NCI-H2029 treated with DMSO at 0.1 percent for 48 hours (cell line): ENCODE measurements around the gene PIM3.

Source experiments
- DNase-seq: peaks from one replicate; lab custom pipeline; 2025; lab: John Stamatoyannopoulos, UW

The PIM3 gene

DNA sequence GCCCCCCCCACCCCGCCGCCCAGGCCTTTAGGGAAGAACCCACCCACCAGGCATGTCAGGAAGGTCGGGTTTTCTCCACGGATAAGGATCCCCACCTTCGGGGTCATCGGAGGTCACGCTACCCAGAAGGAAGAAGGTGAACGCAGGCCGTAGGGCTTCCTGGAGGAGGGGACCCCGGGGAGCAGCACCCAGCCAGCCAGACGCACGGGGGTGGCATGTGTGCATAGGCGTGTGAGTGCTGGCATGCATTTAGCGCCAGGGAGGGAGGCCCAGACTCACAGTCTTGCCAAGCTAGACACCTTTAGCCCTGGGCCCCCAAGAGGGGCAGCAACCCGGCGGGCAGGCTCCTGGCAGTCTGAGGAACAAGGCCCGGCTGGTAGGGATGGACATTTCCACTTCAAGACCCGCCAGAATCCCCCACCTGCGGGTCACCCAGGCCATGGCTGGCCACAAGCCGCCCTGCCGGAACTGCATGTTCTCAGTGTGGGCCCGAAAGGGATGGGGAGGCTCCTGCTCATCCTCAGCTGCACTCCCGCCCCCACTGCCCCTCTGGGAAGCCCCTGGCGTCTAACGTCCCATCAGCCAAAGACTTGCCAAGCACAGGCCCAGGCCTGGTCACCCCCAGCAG, 16.7 kb upstream of the PIM3 start:
- DNase-seq, result no peak

DNA sequence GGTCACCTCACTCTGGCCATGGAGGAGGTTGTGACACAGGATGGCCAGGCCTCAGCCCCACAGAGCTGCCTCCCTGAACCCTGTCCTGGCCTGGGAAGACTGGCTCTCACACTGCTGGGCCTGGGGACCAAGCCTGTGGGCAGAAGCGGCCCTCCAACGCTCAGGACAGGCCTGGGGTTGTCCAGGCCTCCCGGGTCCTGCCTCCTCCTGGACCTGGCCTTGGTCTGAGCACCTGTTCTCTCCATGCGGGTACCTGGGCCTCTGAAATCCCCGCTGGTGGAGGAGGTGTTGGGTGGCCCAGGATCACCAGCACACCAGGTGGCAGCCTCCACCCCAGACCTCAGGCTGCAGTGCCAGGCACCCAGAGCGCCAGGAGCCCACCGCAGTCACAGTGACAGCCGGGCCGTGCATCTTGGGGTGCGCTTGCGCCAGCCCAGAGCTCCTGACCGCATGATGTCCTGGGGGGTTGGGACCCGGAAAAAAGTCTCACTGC, 16.1 kb upstream of the PIM3 start:
- DNase-seq, result no peak

DNA sequence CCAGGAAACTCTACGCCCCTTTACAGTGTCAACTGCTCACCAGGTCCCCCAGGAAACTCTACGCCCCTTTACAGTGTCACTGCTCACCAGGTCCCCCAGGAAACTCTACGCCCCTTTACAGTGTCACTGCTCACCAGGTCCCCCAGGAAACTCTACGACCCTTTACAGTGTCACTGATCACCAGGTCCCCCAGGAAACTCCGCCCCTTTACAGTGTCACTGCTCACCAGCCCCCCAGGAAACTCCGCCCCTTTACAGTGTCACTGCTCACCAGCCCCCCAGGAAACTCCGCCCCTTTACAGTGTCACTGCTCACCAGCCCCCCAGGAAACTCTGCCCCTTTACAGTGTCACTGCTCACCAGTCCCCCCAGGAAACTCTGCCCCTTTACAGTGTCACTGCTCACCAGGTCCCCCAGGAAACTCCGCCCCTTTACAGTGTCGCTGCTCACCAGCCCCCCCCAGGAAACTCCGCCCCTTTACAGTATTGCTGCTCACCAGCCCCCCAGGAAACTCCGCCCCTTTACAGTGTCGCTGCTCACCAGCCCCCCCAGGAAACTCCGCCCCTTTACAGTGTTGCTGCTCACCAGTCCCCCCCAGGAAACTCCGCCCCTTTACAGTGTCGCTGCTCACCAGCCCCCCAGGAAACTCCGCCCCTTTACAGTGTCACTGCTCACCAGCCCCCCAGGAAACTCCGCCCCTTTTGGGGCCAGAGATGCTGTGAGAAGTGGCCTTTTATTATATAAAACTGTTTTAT, 15.4 kb upstream of the PIM3 start:
- peak; percentile 29 for DNase-seq

DNA sequence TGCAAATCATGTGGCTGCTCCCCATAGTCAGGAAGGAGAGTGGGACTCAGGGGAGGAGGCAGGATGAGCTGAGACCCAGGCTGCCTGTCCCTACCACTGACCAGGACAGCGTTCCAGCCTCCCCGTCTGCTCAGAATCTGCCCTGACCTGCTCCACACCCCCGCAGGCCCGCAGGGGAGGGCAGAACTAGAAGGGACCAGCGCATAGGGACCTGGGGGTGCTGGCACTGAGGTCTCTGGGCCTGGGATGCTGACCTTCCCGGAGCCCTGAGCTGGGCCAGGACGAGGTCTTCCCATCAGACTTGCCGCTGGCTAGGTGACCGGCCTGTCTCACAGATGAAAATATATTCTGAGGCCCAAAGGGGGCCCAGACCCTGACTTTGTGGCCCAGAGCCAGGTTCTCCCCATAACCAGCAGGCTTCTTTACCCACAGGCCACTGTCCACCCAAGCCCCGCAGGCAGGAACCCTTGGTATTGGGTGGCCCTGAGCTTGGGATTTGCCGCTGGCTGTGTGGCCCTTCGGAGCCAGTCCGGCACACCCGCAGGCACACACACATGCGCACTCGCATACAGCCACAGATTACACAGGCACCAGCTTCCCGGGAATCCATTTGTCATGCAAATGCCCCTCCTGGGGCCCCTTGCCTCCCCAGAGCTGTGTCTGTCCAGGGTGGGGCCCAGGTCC, 13.8 kb upstream of the PIM3 start:
- no peak for DNase-seq

DNA sequence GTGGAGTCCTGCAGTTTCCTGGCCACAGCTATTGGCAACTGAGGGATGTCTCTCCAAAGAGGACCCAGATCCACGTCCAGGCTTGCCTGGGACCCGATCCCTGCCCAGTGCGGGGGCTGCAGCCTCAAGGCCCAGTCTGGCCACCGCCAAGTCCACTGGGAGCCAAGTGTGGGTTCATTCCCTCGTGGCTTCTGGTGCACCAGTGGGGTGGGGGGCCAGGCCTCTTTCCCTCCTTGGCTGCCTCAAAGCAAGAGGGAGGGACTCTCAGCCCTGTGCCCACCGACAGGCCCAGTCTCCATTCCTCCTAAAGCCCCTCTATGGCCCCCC, 13.3 kb upstream of the PIM3 start:
- no peak for DNase-seq

DNA sequence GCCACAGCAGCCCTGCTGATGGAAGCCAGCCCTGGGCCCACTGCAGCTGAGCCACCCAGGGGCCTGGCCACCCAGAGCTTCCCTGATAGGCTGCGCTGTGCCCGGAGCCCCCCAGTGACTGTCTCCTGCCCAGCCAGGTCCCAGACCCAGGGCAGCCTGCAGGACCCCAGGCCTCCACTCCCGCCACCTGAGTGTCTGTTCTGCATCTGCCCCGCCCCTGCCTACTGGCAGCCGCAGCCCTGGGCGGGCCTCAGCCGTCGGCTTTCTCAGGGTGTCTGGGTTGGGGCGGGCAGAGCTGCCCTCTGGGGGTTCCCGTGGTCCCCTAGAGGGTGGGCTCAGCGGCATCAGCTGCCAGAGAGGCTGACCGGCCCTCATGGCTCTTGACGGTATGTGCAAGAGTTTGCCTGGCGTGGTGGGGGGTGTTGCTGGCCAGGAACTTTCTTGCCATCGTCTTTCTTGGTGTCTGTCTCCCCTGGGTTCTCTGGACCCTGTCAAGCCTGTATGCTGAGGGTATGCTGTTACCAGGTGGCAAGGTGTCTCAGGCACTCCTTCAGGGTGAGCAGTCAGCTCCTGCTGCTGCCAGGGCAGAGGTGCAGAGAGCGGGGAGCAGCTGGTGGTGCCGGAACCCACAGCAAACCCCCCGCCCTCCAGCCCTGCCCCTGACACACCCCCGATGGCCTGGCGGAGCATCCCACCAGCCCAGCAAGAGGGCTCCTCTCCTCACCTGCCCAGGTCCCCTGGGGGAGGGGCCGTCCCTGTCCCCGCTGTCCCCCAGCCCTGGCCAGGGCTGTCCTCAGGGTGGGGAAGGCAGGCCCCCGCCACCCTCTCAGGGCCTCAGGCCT, 12.2 kb upstream of the PIM3 start:
- DNase-seq, result no peak

DNA sequence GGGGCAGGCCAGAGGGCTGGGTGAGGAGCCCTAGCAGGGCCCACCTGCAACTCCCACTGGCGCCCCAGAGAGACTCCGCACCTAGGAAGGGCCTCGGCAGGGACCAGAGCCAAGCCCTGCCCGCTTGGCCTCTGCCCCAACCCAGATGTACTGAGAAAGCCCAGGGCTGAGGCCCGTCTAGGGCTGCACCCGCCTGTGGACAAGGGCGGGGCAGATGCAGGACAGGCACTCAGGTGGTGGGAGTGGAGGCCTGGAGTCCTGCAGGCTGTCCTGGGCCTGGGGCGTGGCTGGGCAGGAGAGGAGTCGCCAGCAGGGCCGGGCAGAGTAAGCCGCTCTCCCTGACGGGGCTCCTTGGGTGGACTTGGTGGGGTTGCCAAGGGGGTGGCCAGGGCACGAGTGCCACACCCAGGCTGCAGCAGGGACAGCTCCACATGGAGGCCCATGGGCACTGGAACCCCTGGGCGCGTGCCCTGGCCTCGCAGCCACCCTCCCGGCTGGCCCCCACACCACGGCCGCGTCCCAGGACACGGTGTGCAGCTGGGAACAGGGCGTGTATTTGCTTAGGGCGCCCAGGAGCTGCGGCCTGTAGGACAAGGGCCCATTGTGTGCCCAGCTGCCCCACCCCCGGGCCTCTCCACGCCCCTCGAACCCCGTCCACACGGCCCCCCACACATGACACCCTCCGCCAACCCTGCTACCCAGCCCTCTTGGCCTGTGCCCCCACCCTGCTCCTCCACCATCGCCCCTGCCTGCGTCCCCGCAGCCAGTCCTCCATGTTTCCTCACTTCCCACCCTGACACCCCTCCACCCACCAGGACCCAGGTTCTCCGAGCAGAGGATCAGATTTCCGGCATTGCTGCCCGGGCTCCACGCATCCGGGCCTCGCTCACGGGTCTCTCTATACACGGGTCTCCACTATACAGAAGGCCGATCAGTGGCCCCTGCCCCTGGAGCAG, 11.3 kb upstream of the PIM3 start:
- no peak for DNase-seq

DNA sequence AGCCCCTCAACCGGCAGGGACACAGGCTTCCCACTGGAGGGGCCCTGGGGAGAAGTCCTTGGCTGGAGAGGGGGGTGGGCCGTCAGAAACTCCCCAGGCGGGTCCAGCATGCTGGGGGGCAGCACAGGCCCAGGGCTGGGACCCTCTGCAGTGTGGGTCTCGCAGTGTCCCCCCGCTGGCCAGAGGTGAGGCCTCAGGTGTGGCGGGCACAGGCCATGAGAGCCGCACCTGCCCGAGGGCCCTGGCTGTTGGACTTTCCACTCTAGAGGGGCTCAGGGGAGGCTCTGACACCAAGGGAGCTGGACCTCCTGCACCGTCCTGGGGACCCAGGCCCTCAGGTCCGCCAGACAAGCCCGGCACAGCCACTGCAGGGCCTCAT, 10.7 kb upstream of the PIM3 start:
- DNase-seq, result no peak

DNA sequence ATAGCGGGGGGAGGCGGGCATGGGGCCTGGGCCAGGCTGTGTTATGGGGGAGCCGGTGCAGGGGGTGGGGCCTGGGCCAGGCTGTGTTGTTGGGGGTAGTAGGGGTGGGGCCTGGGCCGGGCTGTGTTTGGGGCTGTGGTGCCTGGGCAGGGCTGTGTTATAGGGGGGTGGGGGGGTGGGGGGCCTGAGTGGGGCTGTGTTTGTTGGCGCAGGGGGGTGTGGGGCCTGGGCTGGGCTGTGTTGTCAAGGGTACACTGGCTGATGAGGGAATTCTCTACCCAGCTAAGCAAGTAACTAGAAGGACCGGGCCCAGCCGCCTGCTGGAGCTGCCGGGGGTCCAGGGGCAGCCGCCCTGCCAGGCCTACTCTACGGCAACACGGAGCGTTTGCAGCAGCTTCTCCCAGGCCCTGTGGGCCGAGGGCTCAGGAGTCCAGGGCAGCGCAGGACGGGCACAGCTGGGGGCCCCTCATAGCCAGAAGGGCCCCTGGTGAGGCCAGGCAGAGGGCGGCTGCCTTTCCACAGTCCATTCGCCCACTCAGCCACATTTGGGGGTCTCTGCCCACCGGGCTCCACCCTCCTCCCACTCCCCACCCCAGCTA, 10.1 kb upstream of the PIM3 start:
- no peak for DNase-seq

DNA sequence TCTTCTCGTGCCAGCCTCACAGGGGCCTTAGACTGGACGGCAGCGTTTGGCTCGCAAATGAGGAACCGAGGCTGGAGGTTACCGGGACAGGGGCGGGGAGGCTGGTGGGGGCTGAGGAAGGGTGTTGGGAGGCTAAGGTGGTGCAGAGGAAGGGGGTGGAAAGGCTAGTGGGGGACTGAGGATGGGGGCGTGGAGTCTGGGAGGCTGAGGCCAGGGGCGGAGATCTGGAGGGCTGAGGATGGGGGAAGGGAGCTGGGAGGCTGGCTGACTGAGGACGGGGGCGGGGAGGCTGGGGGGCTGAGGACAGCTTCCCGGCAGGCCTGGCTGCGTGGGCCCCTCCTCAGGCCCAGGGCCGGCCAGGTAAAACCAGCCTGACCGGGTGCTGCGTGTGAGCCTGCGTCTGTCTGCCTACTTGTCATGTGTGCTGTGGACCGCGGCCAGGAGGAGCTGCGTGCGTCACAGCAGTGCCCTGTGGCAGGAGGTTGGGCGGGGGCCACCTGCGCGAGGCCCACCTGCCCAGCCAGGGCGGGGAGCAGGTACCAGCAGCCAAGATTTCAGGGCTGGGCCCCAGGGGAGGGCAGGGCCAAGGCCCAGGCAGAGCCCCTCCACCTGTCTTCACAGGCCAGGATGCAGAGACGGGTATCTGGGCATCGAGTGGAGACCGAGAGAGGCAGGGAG, 9.4 kb upstream of the PIM3 start:
- peak; percentile 42 for DNase-seq

DNA sequence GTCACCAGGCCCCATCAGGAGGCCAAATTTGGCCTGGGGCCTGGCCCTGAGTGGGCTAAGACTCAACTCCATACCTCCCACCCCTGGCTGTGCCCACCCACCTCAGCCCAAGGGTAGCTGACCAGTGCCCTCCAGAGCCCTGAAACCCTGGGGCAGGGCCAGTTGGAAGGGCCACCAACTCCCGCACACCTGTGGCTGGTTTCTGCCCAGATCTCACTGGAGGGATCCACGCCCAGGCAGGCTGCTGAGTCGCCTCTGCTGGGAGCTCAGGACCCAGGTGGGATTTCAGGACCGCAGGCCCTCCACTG, 8.9 kb upstream of the PIM3 start:
- no peak for DNase-seq

DNA sequence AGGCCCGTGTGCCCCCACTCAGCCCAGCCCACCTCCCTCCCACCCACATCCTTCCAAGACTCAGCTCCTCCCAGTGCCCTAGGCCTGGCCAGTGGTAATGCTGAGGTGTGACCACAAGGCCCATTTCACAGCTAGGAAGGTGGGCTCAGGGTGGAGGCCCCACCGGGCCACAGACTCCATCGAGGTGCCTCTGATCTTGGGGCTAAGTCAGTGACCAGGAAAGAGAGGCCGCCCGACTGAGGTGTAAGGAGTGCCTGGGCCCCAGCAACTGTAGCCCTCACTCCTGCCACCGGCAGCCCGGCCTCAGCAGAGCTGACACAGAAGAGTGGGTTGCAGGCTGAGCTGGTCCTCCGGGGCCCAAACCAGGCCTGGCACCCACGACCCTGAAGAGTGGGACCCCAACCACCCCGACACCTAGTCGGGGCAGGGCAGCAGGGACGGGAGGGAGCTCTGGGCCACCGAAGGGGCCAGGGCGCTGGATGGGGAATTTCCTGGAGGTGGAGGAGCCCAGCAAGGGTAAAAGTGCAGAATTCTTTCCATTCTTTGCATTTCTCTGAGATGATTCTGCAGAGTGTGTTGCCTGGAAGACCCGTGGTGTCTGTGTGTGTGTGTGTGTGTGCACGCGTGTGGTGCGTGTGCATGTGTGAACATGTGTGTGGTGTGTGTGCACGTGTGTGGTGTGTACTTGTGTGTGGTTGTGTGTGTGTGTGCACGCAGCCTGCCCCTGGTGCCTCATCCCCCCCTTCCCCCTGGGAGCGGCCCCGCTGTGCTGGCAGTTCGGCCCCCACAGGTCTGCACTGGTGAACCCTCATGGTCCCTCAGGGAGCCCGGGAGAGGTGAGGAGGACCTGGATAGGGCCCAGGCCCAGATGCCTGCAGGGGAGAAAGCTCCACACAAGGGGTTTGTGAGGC, 8.3 kb upstream of the PIM3 start:
- no peak for DNase-seq

DNA sequence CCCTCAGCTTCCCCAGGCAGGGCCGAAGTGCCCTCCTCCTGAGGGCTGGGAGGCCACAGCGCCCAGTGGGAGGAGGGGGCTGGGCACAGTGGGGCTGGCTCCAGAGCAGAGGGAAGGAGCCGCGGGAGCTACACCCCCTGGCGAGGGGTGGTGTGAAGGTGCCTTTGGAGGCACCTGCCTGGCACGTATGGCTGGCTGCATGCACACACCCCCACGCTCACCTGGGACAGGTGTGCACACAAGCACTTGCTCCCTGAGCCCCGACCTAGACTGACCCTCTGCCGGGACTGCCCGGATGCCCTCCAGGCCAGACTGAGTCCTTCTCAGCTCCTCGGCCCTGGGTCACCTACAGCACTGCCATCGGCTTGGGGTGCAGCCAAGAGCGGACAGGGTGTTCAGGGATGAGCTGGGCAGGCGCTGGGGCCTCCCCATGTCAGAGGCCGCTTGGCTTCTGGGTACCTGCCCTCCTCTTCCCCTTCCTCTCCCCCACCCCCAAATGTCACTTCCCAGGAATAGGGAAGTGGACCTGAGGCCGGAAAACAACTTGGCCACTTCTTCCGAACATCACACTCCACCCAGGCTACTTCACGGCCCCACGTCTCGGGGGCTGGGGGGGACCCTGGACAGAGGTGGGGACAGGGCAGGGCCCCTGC, 7.4 kb upstream of the PIM3 start:
- DNase-seq, result no peak

DNA sequence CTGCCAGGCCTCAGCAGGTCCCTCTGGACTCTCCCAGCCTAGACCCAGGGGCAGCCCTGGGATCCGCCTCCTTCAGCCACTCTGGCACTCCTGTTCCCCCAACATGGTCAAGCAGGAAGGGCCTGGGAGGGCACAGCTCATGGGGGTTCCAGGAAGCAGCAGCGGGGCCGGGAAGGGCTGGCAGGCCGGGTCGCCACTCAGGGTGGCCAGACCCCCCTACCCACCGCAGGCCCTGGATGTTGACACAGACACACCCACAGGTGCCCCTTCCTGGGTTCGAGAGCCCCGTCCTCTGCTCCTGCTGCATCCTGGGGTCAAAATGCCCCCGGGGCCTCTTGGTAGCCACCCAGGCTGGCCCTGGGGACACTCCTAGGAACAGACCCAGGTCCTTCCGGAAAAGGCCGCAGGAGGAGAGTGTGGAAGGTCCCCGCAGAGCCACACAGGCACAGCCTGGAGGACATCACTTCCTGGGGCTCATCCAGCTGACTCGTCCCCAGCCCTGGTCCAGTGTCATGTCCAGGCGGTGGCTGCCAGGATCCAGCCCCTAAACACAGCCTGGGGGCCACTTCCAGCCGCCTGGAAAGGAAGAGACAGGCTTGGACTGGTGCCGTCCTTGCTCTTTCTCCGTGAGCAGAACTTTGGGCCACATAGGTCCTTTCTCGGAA, 6.8 kb upstream of the PIM3 start:
- no peak for DNase-seq

DNA sequence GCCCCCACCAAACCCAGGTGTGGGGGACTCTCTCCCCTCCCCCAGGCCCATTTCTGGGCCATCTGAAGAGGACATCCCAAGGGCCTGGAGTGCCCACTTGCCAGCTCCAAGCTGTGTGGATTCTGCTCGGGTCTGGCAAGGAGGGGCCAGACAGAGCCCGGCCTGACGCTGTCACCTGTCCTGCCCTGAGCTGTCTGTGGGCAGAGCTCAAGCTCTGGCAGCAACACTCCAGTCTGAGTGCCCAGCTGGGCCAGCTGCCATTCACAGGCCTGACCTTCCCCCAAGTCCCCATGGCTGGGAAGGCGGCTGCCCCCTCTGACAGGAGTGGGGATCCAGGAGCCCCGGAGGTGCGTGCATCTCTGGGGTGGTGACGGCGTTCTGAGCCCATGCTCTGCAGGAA, 6.2 kb upstream of the PIM3 start:
- no peak for DNase-seq

DNA sequence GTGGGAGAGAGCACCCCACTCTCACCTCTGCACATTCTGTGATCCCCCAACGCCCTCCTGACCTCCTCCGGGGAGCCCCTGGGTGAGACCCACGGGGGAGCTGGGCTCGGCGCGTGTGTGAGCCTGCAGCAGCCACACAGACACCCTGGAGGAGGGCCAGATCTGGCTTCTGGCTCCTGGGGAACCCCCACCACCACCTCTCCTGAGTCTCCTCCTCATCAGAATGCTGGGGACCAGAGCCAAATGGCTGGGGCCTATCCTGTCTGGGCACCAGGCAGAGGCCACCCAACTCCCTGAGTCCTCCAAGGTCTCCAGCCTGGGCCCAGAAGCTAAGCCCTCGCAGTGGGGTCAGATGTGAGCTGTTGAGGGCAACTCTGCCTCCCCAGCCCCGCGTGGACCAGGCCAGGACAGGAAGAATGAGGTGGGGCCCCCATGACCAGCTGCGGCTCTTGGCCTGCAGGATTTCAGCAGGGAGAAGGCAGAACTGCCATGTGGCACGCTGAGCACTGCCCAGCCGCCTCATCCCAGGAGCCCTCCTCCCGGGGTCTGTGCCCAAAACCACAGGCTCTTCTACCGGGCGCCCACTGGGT, 5.5 kb upstream of the PIM3 start:
- no peak for DNase-seq

DNA sequence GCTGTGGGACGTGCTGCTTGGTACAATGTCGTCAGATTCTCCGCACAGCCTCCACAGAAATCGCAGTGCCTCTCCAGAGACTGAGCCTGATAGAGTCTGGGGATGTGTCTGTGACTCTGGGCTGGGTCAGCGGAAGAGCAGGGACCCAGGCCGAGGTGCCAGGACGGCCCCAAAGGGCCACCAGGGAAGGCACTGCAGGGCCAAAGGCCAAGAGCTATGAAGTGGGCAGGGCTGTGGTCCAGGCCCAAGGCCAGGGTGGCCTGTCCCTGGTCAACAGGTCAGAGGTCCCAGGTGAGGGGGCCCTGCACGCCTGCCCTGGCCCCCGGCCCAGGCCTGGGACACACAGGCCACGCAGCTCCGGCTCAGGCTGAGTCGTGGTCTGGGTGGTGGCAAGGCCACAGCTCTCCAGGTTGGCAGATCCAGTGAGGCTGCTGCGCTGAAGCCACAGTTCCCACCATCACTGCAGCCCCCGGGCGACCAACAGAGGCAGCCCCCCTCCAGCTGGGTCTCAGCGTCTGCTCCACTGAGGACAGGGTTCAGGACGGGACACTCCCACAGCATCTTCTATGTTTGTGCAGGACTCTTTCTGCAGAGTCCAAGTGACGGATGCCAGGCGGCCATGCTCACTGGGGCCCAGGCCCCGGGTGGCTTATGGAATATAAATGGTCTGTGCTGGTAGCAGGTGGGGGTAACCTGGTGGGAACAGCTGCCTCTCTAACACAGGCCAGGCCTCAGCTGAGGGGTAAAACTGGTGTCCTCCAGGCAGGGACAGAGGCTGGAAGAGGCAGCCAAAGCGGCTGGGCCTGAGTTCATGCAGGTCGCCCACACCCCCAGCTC, 4.8 kb upstream of the PIM3 start:
- no peak for DNase-seq
